ENCODE measurements around the gene NAT16. TPM values are rescaled to one million over a fixed set of nuclear protein-coding genes. Genes with fewer than 3 reads are reported as not detected.
"Not testable (repeated sequence)": the region's sequence is repeated elsewhere in the genome, so short reads cannot be mapped to it uniquely, and the experiment has no call there.

Gene NAT16
- polyA plus RNA-seq (ENCODE audit: insufficient read length in 10 of 10), result not detected
- long read RNA-seq, donor 1, result 0 reads
- long read RNA-seq, donor 2, result 0 reads
- long read RNA-seq, donor 3, result 0 reads
- long read RNA-seq, donor 4, result 0 reads
- long read RNA-seq, donor 5, result 0 reads
- long read RNA-seq, donor 6, result 0 reads
- long read RNA-seq, donor 7, result 0 reads
- long read RNA-seq, donor 8, result 0 reads
- long read RNA-seq, donor 9, result 0 reads

DNA sequence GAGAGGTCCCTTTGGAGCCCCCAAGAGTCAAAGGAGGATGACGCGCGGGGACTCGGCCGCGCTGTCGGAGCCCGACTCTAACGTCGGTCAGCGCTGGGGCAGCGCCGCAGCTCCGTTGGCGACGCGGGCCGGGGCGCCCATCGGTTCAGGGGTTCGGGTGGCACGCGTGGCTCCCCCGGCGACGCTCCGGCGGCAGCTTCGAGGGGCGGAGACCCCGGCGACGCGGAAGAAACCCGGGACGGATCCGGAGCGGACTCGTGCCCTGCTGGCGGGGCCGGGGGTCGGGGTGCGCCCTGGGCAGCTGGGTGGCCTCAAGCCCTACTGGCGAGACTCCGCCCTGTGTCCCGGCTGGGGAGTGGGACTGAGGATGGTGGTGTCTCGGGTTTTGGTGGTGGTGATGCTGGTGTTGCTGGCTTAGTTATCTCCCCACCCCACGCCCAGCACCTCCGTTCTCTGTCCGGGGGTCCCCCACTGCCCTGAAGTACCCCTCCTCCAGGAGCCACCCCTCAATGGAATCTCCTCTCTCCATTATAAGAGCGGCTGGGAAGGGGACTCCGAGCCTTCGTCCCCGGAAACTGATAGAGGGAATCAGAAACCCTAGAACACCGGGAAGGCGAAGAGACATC, at the start of gene NAT16:
NAT16 (minus strand) TSS at position 164 of the 626 bp plus-strand sequence. CDS start 5,486 bp downstream, outside the sequence.
- no peak for DNase-seq

DNA sequence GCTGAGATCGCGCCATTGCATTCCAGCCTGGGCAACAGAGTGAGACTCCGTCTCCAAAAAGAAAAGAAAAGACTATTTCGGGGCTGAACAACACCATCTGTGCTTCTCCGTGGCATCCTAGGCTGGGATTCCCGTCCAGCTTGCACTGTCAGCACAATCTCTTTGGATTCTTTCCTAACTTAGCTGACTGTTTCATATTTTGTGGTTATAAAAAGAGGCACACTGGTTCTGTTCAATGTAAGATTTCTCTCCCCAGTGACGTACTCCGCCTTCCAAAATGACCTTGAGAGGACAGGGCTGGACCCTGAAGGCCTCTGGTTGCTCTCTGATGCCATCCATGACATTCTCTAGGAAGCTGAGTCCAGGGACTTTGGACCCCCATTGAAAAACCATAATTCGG, 46.6 kb upstream of the NAT16 start:
- DNase-seq, result no peak

DNA sequence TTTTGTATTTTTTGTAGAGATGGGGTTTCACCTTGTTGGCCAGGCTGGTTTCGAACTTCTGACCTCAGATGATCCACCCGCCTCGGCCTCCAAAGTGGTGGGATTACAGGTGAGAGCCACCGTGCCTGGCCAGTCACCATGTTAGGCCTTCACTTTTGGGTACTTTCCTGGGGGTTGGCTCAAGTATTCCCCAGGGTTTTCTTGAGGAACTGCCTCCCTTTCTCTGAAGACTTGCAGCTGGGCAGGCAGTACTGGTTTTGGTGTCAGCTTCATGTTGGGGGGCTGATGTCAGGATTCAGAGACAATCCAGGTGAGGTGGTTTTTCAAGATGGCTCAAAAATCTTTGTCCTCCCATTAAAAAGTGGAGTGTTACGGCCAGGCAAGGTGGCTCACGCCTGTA, 45.6 kb upstream of the NAT16 start:
- no peak for DNase-seq

DNA sequence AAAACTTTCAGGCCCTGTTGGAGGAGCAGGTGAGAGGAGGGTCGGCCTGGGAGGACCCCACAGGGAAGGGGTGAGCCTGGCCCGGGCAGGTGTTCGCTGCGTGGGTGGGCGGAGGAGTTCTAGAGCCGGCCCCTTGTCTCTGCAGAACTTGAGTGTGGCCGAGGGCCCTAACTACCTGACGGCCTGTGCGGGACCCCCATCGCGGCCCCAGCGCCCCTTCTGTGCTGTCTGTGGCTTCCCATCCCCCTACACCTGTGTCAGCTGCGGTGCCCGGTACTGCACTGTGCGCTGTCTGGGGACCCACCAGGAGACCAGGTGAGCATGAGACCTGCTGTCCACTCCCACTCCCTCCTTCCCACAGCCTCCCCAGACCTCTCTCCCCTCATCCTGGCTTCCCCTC, 43.4 kb upstream of the NAT16 start:
- no peak for DNase-seq

DNA sequence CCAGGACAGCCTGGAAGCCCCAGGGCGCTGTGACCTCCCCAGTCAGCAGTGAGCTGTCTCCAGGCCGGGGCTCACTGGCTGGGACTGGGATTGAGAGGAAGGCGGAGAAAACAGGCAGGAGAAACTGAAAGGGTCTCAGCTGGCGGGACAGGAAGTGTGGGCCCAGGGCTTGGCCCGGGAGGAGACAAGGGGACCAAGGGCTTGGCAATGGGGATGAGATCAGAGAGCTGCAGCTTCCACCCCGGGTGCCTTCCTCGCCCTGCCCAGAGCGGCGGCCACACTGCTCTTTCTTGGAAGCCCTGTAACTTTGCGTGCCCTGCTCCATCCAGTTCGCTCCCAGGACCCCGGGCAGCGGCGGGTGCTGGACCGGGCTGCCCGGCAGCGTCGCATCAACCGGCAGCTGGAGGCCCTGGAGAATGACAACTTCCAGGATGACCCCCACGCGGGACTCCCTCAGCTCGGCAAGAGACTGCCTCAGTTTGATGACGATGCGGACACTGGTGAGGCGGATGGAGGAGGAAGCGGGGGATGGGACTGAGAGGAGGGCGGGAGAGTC, 42.3 kb upstream of the NAT16 start:
- no peak for DNase-seq

DNA sequence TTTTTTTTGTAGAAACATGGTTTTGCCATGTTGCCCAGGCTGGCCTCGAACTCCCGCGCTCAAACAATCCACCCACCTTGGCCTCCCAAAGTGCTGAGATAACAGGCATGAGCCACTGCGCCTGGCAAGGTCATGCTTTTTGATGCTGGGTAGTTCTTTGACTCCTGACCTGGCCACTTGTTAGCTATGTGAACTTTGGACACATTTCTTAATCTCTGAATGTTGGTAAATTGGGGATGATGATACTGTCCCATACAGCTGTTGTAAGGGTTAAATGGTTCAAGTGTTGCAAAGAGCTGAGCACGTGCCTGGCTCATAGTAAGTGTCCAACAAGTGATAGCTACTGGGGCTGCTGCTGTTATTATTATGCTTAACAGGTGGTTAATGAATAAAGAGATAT, 40.2 kb upstream of the NAT16 start:
- no peak for DNase-seq

DNA sequence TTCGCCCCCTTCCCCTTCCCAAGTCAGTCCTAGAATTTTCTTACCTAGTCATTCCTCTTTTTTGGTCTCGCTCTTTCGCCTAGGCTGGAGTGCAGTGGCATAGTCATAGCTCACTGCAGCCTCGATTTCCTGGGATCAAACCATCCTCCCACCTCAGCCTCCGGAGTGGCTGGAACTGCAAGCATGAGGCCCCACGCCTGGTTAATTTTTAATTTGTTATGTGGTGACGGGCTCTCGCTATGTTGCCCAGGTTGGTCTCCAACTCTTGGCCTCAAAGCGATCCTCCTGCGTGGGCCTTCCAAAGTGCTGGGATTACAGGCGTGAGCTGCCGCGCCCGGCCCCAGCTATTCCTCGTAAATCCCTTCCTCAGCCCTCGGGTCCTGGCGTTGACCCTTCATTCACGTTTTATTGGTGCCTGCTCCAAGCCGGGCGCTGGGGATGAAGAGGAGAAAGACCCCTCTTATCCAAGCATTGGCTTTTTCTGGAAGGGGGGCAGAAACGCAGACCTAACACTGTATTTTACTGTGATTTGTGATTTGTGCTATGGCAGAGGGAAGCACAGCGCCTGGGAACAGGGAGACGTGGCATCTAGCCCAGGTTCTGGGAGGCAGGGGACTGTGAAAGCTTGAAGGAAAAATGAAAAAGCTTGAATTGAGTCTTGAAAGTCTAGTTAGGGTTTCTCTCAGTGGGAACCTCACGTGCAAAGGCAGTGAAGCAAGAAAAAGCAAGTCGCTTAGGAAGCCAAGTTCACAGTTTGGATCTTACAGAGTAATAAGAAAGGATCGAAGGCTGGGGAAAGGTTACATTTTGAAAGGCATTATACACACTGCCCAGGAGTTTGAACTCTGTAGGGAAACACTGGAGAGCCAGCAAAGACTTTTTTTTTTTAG, 38.4 kb upstream of the NAT16 start:
- DNase-seq, result no peak

DNA sequence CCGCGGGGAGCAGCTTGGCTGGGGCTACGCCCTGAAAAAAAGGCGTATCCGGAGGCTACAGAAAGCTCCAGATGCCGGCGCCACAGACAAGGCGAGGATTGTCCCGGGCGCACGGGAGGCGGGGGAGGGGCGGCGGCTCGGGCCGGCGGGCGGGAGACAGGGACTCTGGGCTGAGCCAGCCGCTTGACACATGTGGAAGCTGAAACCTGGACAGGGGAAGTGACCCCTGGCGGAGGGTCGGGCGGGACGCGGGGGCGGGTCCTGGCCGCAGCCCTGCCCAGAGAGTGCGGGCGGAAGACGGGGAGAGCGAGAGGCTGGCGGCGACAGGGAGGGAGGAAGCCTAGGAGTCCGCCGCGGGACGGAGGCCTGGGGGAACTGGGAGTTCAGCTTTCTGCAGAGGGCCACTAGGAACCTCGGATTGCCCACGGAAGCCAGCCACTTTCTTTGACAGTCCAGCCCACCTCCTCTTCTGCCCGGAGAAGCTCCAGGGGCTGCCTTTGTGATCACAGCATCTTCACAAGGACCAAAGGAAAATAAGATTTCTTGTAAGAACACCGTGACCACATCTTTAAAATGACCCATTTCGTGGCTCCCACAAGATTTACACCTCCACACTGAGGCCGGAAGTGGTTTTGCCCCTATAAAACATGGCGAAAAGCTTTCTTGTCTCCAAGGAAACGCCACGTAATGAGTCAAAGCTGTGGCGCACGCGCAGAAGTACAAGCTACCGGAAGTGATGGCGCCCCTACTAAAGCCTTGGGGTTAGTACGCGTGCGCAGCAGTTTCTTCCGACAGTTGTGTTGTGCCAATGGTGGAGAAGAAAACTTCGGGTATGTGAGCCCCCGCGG, 37.5 kb upstream of the NAT16 start, which contains the start of the genes PLOD3 and ZNHIT1:
PLOD3 (minus strand) TSS at position 194 of the 848 bp plus-strand sequence. CDS start 307 bp downstream, outside the sequence.
ZNHIT1 (plus strand) TSS at position 778 of the 848 bp plus-strand sequence; CDS start at position 809, 31 bp downstream.
- peak; percentile 98 to 99 (median 98) for DNase-seq

DNA sequence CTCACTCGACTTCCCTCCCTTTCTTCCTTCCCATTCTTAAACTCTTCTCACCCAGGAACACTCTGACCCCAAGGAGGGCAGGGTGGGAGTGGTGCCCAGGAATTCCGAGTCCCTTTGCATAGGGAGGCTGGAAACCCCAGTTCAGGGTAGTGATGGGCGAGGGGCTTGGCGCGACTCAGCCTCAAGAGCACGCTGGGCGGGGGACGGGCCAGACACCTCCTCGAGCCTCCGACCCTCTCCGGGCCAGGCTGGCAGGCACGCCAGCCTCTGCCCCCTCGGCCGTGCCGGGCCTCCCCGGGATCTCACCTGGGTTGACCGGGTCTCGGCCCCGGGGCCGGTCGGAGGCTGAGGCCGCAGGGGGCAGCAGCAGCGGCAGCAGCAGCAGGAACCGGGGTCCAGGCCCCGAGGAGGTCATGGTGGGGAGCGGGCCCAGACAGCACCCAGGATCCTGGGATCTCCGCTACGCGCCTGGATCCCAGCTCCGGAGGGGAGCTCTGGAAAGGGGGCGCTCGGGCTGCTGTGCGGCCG, 36.8 kb upstream of the NAT16 start:
- DNase-seq, result peak in 1 of 3 donors; percentile 59

DNA sequence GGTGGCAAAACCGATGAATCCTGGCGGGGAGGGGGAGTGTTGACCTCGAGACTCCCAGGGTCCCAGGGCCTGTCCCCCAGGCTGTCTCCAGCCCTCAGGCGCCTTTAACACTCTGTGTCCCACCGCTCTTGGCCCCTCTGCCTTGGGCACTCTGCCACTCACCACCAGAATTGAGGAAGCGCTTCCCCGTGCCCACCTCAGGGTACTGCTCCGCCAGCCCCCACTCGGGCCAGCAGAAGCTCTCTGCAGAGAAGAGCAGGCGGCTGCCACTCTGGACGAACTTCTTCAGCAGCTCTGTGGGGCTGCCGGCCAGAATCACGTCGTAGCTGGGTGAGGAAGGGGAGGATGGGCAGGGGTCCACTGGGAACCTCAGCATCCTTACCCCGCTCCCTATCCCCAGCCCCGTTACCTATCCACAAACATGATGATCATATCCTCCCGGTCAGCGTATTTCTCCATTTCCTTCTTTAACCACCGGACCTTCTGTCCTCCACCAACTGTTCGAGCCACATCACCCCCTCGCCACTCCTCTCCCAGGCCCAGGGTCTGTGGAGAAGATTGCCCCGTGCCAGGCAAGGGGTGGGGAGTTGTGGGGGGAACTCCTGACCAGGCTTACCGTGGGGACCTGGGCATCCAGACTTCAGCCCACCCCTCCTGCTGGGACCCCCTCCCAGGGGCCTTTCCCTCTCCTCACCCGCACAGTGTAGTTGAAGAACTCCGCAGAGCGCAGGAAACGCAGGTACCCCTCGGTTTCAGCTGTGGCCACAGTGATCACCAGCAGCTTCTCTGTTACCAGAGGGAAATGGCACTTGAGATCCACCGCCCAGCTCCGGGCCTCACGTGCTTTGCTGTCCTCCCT, 36.1 kb upstream of the NAT16 start:
- DNase-seq, result peak in 1 of 3 donors; percentile 21

DNA sequence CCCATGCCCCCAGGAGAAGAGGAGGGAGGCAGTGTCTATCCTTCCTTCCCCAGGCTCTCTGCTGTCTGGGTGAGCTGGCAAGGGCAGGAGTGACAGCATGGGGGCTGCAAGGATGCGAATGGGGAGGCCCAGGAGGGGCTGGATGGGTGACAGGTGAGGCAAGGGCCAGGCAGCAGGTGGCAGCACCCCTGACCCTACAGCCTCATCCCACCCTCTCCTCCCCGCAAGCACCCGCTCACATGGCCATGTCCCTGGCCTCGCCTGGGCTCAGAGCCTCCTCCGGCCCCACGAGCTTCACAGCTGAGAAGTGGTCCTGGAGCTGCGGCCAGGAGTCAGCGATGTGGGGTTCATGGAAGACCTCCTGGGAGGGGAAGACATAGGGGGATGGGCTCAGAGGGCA, 31.9 kb upstream of the NAT16 start:
- no peak for DNase-seq

DNA sequence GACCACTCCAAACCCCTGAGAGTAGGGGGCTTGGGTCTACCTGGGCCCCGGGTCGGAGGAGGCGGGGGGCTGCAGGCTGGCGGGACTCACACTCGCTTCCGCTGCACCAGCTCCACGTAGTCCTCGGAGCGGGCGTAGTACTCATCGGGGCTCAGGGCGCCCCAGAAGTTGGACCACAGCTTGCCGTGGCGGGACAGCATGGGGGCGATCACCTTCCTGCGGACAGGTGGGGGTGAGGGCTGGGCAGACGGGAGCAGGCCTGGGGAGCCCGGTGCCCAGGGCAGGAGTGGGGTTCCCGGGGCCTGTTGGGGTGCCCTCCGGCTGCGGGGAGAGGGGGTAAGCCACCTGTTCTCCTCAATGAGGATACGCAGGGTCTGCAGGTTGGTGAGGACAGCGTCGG, 31.4 kb upstream of the NAT16 start:
- no peak for DNase-seq

DNA sequence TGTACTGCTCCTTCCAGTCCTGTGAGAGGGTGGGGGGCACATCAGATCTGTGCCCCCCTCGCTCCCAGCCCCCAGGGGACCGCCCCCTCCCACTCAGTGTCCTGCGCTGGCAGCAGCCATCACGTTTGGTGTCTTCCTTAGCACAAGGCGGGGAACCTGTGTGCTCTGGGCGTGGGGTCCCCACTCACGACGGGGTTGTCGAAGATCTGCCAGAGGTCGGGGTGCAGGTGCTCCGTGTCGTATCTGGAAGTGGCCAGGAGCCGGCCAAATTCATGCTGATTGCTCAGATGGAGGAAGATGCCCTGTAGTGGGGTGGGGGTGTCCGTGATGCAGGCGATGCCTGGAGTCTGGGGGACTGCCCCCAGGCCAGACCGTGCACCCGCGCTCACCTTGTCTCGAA, 30.1 kb upstream of the NAT16 start:
- DNase-seq, result no peak

DNA sequence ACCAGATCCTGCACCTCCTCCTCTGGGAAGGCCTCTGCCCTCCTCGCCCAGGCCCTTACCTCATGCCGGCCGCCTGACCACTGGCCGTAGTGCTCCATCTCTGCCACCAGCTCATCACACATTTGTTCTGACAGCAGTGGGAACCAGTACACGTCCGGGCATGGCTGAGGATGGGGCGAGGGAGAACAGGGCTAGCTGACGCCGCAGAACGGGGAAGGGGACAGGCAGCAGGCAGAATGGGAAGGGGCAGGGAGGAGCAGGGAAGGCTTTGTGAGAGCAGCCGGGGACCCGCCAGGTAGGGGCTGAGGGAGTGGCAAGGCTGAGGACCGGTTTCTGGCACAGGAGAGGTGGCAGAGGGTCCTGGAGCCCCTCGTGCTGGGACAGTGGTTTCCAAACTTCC, 28.7 kb upstream of the NAT16 start:
- DNase-seq, result no peak

DNA sequence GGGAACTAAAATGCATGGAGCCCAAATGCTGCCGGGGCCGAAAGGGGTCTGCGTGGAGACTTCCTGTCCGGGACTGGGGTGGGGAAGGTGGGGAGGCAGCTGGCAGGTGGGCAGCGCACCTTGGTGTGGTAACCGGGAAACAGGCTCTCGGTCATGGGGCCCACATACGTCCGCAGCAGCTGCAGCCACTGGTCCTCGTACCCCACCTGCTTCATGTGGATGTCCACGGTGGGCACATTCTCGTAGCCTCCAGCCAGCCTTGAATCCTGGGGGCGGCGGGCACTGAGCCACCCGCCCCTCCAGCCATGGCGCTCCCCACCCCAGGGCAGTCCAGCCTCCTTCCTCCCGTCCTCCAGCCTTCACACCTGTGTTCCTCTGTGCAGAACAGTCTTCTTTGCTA, 27.4 kb upstream of the NAT16 start:
- no peak for DNase-seq

DNA sequence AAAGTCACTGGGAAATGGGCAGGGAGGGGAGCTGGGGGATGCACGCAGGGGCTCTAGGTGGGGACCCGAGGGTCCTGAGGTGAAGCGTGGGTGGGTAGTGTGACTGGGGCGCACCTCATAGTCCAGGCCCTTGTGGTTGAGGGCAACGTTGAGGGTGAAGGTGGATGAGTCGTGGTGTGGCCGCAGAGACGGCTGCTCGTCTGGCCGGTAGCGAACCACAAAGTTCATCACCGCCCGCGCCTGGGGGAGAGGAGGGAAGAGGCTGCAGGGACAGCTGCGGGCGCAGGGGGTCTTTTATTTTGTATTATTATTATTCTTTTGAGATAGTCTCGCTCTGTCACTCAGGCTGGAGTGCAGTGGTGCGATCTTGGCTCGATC, 26.6 kb upstream of the NAT16 start:
- no peak for DNase-seq

DNA sequence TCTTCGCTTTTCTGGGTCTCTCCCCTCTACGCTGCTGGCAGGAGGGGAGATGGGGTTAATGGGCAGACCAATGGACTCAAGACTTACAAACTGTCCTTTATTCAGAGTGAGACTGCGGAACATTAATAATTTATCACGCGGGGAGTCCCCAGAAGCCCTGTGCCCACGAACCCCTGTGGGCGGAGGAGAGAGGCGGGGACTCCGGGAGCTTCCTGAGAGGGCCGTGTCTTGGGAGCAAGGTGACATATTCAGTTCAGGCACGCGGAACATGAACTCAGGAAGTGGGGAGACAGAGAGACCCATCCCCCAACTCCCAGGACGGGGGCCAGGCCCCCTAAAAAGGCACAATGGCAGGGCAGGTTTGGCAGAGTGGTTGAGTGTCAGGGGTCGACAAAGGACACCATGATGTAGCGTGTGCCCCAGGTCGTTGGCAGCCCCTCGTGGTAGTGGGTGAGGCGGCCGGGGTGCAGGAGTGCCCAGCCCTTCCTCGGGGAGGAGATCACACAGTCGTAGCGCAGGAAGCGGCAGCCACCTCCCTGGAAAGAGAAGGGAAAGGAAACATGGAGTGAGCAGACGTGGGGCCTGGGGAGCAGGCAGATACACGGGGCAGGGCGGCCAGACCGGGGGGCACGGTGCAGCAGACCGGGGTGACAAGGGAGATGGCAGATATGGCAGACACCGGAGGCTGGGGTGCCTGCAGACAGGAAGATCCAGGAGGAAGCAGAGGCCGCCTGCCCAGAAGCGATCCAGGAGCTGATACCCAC, 26.0 kb upstream of the NAT16 start:
- no peak for DNase-seq

DNA sequence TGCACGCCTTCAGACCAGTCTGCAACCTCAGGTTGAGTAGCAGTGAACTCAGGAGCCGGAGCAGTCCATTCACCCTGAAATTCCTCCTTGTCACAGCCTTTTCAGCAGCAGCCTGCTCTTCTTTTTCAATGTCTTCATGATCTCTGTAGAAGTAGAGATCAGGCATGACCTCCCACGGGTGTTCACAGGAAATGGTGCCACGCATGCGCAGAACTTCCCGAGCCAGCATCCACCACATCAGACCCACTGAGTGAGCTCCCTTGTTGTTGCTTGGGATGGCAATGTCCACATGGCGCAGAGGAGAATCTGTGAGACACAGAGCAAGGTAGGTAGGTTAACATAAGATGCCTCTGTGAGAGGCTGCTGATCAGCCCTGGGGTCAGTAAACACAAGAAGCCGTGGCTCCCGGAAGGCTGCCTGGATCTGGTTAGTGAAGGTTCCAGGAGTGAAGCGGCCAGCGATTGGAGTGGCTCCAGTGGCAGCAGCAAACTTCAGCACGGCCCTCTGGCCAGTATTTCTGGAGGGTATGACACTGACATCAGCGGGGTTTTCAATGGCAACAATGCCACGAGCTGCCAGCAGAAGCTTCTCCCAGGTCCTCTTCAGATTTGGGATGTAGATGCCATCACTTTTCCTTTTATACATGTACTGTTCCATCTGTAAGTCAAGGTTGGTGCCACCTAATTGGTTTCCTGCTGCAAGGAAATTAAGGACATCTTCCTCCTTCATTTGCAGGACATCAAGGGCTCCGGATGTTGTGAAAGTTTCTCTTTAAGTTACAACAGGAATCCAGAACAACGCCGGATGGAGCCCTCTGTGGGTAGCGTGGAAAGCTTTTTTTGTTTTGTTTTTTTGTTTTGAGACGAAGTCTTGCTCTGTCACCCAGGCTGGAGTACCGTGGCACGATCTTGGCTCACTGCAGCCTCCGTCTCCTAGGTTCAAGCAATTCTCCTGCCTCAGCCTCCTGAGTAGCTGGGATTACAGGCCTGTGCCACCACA, 23.9 kb upstream of the NAT16 start:
- not testable (repeated sequence) for DNase-seq
